HG03280 (cell line): ENCODE data around the gene CKS2.
"Not testable (repeated sequence)": the region's sequence is repeated elsewhere in the genome, so short reads cannot be mapped to it uniquely, and the experiment has no call there.

Source experiments
- ATAC-seq: cut with Tn5 transposase; IDR thresholded peaks from one replicate; pipeline ENCODE4 v1.9.1; 2021; ENCODE audit warnings: mild to moderate bottlenecking, moderate library complexity; ENCODE audit not compliant: unreplicated experiment

CKS2 gene

DNA sequence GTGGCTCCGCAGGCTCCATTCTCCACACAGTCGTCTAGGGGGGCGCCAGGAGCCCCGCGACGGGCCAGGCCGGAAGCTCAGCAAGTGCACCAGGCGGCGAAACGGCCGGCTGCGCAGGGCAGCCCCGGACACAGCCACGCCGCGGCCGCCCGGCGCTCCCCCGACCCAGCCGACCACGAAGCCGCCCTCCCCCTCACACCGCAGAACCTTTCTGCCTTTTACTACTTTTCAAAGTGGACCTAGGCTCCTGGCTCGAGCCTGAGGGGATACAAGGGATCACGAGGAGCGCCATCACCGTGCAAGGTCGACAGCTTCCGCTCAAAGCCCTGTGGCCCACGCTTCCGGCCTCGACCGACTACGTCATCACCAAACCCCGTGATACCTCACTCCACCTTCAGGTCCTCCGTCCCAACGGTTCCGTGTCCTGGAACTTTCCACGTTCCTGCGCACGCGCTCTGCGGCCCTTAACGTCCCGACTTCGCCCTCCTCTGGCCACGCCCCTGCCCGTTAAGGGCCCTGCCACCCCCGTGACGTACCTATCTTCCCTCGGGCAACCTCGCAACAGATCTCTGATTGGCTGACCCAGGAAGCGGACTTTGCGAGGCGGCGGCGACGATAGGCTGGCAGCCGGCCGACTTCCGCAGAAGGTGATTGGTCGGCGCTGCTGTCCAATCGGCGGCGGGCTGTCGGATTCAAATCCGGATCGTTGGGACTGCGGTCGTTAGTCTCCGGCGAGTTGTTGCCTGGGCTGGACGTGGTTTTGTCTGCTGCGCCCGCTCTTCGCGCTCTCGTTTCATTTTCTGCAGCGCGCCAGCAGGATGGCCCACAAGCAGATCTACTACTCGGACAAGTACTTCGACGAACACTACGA, at the start of gene CKS2:
TSS of gene CKS2 (plus strand) at position 721 of the 871 bp plus-strand sequence. CDS start at position 819, 98 bp downstream.
- peak; percentile 88 for ATAC-seq

DNA sequence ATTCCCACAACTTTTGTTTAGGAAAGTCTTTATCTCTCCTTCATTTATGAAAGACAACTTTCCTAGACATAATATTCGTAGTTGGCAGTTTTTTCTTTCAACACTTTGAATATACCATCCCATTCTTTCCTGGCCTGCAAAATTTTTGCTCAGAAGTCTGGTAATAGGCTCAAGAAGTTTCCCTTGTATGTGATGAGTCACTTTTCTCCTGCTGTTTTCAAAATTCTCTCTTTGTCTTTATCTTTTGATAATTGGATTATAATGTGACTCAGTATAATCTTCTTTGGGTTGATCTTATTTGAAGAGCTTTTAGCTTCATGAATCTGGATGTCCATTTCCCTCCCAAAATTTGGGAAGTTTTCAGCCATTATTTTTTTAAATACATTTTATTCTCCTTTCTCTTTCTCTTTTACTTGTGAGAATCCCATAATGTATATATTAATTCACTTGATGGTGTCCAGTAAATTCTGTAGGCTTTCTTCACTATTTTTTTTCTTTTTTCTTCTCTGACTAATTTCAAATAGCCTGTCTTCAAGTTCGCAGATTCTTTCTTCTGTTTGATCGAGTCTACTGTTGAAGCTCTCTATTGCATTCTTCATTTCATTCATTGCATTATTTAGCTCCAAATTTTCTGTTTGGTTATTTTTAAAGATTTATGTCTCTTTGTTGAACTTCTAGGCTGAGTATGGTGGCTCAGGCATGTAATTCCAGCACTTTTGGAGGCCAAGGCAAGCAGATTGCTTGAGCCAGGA, 37.3 kb upstream of the CKS2 start:
- ATAC-seq, result no peak

- ATAC-seq, result no peak
Measured at GRCh38 chr9:89274838-89275237, 36.2 kb upstream of the CKS2 start.

DNA sequence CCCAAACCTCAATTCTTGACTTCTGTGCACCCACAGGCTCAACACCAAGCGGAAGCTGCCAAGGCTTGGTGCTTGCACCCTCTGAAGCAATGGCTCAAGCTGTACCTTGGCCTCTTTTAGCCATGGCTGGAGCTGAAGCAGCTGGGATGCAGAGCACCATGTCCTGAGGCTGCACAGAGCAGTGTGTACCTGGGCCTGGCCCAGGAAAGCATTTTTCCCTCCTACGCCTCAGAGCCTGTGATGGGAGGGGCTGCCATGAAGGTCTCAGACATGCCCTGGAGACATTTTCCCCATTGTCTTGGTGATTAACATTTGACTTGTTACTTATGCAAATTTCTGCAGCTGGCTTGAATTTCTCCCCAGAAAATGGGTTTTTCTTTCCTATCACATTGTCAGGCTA, 35.0 kb upstream of the CKS2 start:
- not testable (repeated sequence) for ATAC-seq

GRCh38 chr9:89277043-89277442, 34.0 kb upstream of the CKS2 start:
- no peak for ATAC-seq

- ATAC-seq, result no peak
Measured at GRCh38 chr9:89277454-89277853, 33.5 kb upstream of the CKS2 start.

- ATAC-seq, result no peak
Measured at GRCh38 chr9:89278551-89278950, 32.4 kb upstream of the CKS2 start.

DNA sequence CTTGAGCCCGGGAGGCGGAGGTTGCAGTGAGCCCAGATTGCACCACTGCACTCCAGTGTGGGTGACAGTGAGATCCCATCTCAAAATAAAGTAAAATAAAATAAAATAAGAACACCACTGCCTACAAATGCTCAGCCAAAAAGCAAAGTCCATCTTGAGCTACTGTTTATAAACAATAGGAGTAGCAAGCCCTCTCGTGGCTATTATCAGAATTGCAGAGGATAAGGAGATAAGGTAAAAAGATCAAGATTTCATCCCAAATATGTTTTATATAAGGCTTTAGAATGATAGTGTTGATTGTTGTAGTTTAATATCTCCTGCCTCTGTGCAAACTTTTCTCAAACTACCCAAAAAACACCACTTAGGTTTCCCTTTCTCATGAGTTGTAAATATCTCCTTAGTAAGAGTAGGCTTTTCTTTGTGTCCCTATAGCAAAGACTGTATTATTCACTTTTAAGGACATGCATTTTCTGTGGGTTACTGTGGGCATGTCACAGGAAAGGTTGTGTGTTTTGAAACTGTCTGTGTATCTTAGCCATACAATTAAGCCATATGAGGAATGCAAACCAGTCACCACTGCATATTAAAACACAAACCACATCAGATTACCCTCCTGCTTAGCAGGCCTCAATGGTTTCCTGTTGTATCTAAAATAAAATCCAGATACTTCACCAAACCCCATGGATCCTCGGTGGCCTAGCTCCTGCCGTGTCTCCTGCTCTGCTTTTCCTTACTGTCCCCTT, 31.8 kb upstream of the CKS2 start:
- no peak for ATAC-seq

GRCh38 chr9:89281106-89281505, 29.9 kb upstream of the CKS2 start:
- ATAC-seq, result no peak

DNA sequence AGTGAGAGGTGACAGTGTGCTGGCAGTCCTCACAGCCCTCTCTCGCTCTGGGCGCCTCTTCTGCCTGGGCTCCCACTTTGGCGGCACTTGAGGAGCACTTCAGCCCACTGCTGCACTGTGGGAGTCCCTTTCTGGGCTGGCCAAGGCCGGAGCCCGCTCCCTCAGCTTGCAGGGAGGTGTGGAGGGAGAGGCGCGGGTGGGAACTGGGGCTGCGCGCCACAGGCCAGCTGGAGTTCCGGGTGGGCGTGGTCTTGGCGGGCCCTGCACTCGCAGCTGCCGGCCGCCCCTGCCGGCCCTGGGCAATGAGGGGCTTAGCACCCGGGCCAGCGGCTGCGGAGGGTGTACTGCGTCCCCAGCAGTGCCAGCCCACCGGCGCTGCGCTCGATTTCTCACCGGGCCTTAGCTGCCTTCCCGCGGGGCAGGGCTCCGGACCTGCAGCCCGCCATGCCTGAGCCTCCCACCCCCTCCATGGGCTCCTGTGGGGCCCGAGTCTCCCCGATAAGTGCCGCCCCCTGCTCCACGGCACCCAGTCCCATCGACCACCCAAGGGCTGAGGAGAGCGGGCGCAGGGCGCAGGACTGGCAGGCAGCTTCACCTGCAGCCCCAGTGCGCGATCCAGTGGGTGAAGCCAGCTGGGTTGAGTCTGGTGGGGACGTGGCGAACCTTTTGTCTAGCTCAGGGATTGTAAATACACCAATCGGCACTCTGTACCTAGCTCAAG, 28.6 kb upstream of the CKS2 start:
- not testable (repeated sequence) for ATAC-seq

- ATAC-seq, result no peak
Measured at GRCh38 chr9:89284076-89284475, 26.9 kb upstream of the CKS2 start.

DNA sequence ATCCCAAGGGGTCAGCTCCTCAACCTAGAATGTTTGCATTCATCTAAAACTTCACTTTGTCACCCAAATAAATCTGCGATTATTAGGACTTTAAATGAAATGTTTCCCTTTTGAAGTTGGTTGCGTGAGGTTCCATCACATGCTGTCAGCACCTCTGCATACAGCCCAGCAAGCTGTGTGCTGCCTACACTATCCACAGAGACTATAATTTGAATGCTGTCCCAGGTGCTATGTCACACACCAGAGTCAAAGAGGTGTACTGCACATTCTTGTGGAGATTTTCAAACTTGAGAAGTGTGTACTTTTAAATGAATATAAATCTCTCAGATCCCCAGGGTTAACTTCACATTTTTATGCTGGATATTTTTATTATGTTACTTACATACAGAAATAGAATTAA, 19.3 kb upstream of the CKS2 start:
- no peak for ATAC-seq

GRCh38 chr9:89293014-89293413, 18.0 kb upstream of the CKS2 start:
- ATAC-seq, result no peak

- ATAC-seq, result no peak
Measured at GRCh38 chr9:89295400-89295799, 15.6 kb upstream of the CKS2 start.

DNA sequence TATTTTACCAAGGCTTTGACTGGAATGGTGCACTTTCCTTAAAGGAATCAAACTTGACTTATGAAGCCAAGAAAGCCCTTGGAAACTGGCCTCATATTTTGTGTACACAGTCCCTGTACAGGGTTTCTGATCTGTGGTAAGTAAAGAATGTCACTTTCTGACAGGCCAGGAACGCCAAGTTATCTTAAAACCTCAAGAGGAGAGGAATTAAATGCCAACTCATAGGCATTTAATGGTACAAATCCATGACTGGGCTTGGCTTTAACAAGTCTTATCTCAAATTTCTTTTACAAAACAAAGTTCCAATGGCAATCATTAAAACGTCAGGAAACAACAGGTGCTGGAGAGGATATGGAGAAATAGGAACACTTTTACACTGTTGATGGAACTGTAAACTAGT, 9.0 kb upstream of the CKS2 start:
- not testable (repeated sequence) for ATAC-seq

DNA sequence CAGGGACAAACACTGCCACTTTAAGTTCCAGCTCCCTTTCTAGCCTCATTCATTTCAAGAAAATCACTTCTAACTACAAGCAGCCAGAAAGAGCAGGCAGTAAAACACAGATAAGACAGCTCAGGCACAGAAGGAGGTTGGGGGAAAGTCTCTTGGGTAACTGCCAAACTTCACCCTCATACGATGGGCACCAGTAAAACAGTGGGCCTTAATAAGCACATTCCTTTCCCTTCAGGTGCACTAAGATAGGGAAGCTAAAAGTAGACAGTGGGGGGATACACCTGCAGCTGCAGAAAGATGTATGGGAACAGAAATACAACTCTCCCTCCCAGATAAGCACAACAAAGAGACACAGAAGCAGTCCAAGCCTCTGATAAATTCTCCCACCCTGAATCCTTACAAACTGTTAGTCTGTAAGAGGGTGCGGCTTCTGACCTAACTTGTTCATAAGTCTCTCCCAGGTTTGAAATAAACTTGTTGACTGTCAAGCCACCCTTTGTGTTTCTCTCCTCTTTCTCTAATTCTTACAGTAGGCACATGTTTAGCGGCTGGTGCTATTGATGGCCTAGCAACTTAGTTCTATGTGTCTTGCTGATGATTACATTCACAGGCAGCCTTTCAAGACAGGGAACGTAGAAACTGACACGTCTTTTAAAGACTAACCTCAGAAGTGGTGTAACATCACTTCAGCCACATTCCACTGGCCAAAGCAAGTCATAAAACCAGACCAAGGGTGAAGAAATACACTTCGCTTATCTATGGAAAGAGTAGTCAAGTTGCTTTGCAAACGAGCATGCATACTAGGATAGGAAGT, 6.8 kb upstream of the CKS2 start:
- ATAC-seq, result no peak

DNA sequence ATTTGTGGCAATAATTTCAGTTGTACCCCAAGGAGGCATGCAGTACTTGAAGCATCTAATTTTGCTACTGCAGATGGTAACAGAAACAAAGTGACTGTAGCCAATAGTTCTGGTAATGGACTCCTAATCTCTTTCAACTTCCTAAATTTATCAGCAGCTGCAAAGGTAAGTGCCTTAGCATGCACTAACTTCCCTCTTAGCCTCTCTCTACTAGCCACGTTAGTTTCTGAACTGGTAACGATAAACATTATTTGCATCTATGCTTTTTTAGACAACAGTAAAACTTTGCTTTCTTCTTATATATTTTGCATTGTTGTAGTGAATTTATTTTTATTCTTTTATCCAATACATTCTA, 6.2 kb upstream of the CKS2 start:
- no peak for ATAC-seq

GRCh38 chr9:89305868-89306267, 5.1 kb upstream of the CKS2 start:
- no peak for ATAC-seq

DNA sequence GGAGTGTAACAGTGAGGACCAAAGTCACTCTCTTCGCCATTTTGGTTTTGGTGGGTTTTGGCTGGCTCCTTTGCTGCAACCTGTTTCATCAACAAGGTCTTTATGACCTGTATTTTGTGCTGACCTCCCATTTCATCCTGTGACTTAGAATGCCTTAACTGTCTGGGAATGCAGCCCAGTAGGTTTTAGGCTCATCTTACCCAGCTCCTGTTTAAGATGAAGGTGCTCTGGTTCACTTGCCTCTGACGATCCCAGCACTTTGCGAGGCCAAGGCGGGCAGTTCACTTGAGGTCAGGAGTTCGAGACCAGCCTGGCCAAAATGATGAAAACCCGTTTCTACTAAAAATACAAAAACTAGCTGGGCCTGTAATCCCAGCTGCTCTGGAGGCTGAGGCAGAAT, 1.8 kb upstream of the CKS2 start:
- no peak for ATAC-seq
